HEK293 (cell line): ENCODE results near the gene ZCWPW1.
A peak's percentile ranks its signal among the peaks of the same experiment; 100 is the strongest.

Source experiments
- GFI1B ChIP-seq: fragments of 450-650 bp; formaldehyde crosslinking; IDR thresholded peaks from 2 replicates; pipeline ENCODE4 v1.5.1; 2016; ENCODE audit warnings: missing biosample characterization, missing genetic modification characterization
- GLI4 ChIP-seq: fragments of 450-650 bp; formaldehyde crosslinking; IDR thresholded peaks from 2 replicates; pipeline ENCODE4 v1.5.1; 2016; ENCODE audit warnings: missing biosample characterization, missing genetic modification characterization
- KLF10 ChIP-seq: fragments of 450-650 bp; IDR thresholded peaks from 2 replicates; pipeline ENCODE4 v1.5.1; 2018; ENCODE audit warnings: missing biosample characterization, mild to moderate bottlenecking, missing genetic modification characterization
- KLF8 ChIP-seq: fragments of 450-650 bp; formaldehyde crosslinking; IDR thresholded peaks from 2 replicates; pipeline ENCODE4 v1.5.1; 2016; ENCODE audit warnings: missing biosample characterization, missing genetic modification characterization
- OSR2 ChIP-seq: fragments of 450-650 bp; formaldehyde crosslinking; IDR thresholded peaks from 2 replicates; pipeline ENCODE4 v1.5.1; 2016; ENCODE audit warnings: missing biosample characterization, missing genetic modification characterization
- SALL2 ChIP-seq: fragments of 450-650 bp; formaldehyde crosslinking; IDR thresholded peaks from 2 replicates; pipeline ENCODE4 v1.5.0; 2017; ENCODE audit warnings: missing biosample characterization, mild to moderate bottlenecking, missing genetic modification characterization, borderline replicate concordance
- ZFHX2 ChIP-seq: fragments of 450-650 bp; formaldehyde crosslinking; conservative IDR thresholded peaks from 2 replicates; pipeline ENCODE4 v1.5.1; 2016; ENCODE audit warnings: missing biosample characterization, missing genetic modification characterization
- ZFP3 ChIP-seq: fragments of 450-650 bp; formaldehyde crosslinking; IDR thresholded peaks from 2 replicates; pipeline ENCODE4 v1.5.1; 2016; ENCODE audit warnings: low read depth, missing biosample characterization, missing genetic modification characterization
- ZIC2 ChIP-seq: fragments of 450-650 bp; formaldehyde crosslinking; IDR thresholded peaks from 2 replicates; pipeline ENCODE4 v1.5.1; 2016; ENCODE audit warnings: missing biosample characterization, missing genetic modification characterization
- ZNF175 ChIP-seq: fragments of 450-650 bp; formaldehyde crosslinking; IDR thresholded peaks from 2 replicates; pipeline ENCODE4 v1.5.1; 2016; ENCODE audit warnings: missing biosample characterization, missing genetic modification characterization
- ZNF211 ChIP-seq: fragments of 450-650 bp; formaldehyde crosslinking; IDR thresholded peaks from 2 replicates; pipeline ENCODE4 v1.5.1; 2016; ENCODE audit warnings: low read depth, missing biosample characterization, missing genetic modification characterization
- ZNF366 ChIP-seq: fragments of 450-650 bp; formaldehyde crosslinking; conservative IDR thresholded peaks from 2 replicates; pipeline ENCODE4 v1.5.1; 2016; ENCODE audit warnings: missing biosample characterization, missing genetic modification characterization
- ZNF48 ChIP-seq: fragments of 450-650 bp; formaldehyde crosslinking; IDR thresholded peaks from 2 replicates; pipeline ENCODE4 v1.5.1; 2016; ENCODE audit warnings: missing biosample characterization, missing genetic modification characterization
- ZNF510 ChIP-seq: fragments of 450-650 bp; formaldehyde crosslinking; IDR thresholded peaks from 2 replicates; pipeline ENCODE4 v1.5.1; 2018; ENCODE audit warnings: mild to moderate bottlenecking, missing genetic modification characterization, missing biosample characterization; ENCODE audit not compliant: insufficient replicate concordance
- ZNF571 ChIP-seq: fragments of 450-650 bp; formaldehyde crosslinking; IDR thresholded peaks from 2 replicates; pipeline ENCODE4 v1.5.0; 2017; ENCODE audit warnings: missing biosample characterization, missing genetic modification characterization
- ZNF585B ChIP-seq: fragments of 450-650 bp; formaldehyde crosslinking; IDR thresholded peaks from 2 replicates; pipeline ENCODE4 v1.5.1; 2016; ENCODE audit warnings: missing biosample characterization, missing genetic modification characterization
- ZNF596 ChIP-seq: fragments of 450-650 bp; IDR thresholded peaks from 2 replicates; pipeline ENCODE4 v1.5.0; 2018; ENCODE audit warnings: missing biosample characterization, mild to moderate bottlenecking, missing genetic modification characterization, moderate library complexity
- ZNF621 ChIP-seq: fragments of 450-650 bp; formaldehyde crosslinking; IDR thresholded peaks from 2 replicates; pipeline ENCODE4 v1.5.1; 2017; ENCODE audit warnings: missing biosample characterization, missing genetic modification characterization
- ZNF629 ChIP-seq: fragments of 450-650 bp; formaldehyde crosslinking; IDR thresholded peaks from 2 replicates; pipeline ENCODE4 v1.5.1; 2017; ENCODE audit warnings: missing biosample characterization, missing genetic modification characterization
- ZNF664 ChIP-seq: fragments of 450-650 bp; formaldehyde crosslinking; IDR thresholded peaks from 2 replicates; pipeline ENCODE4 v1.5.1; 2016; ENCODE audit warnings: missing biosample characterization, missing genetic modification characterization
- ZNF843 ChIP-seq: fragments of 450-650 bp; formaldehyde crosslinking; IDR thresholded peaks from 2 replicates; pipeline ENCODE4 v1.5.1; 2016; ENCODE audit warnings: missing biosample characterization, missing genetic modification characterization
- ZSCAN23 ChIP-seq: fragments of 450-650 bp; formaldehyde crosslinking; IDR thresholded peaks from 2 replicates; pipeline ENCODE4 v1.5.1; 2016; ENCODE audit warnings: missing biosample characterization, missing genetic modification characterization
- ZSCAN30 ChIP-seq: fragments of 450-650 bp; IDR thresholded peaks from 2 replicates; pipeline ENCODE4 v1.5.1; 2018; ENCODE audit warnings: missing biosample characterization, mild to moderate bottlenecking, missing genetic modification characterization, moderate library complexity
- ZXDB ChIP-seq: fragments of 450-650 bp; formaldehyde crosslinking; IDR thresholded peaks from 2 replicates; pipeline ENCODE4 v1.5.1; 2016; ENCODE audit warnings: missing biosample characterization, missing genetic modification characterization
- TF ChIP-seq, protein P1 (sequence below): fragments of 450-650 bp; formaldehyde crosslinking; IDR thresholded peaks from 2 replicates; pipeline ENCODE4 v1.5.1; 2016; ENCODE audit warnings: missing biosample characterization, missing genetic modification characterization
- TF ChIP-seq, protein P2 (sequence below): fragments of 450-650 bp; formaldehyde crosslinking; IDR thresholded peaks from 2 replicates; pipeline ENCODE4 v1.5.1; 2017; ENCODE audit warnings: missing biosample characterization, missing genetic modification characterization
- TF ChIP-seq, protein P3 (sequence below): fragments of 450-650 bp; formaldehyde crosslinking; IDR thresholded peaks from 2 replicates; pipeline ENCODE4 v1.5.1; 2016; ENCODE audit warnings: missing biosample characterization, missing genetic modification characterization
- TF ChIP-seq, protein P4 (sequence below): fragments of 450-650 bp; formaldehyde crosslinking; IDR thresholded peaks from 2 replicates; pipeline ENCODE4 v1.5.1; 2016; ENCODE audit warnings: missing biosample characterization, missing genetic modification characterization
- TF ChIP-seq, protein P5 (sequence below): fragments of 450-650 bp; formaldehyde crosslinking; IDR thresholded peaks from 2 replicates; pipeline ENCODE4 v1.5.1; 2016; ENCODE audit warnings: missing biosample characterization, missing genetic modification characterization

The ZCWPW1 gene

DNA sequence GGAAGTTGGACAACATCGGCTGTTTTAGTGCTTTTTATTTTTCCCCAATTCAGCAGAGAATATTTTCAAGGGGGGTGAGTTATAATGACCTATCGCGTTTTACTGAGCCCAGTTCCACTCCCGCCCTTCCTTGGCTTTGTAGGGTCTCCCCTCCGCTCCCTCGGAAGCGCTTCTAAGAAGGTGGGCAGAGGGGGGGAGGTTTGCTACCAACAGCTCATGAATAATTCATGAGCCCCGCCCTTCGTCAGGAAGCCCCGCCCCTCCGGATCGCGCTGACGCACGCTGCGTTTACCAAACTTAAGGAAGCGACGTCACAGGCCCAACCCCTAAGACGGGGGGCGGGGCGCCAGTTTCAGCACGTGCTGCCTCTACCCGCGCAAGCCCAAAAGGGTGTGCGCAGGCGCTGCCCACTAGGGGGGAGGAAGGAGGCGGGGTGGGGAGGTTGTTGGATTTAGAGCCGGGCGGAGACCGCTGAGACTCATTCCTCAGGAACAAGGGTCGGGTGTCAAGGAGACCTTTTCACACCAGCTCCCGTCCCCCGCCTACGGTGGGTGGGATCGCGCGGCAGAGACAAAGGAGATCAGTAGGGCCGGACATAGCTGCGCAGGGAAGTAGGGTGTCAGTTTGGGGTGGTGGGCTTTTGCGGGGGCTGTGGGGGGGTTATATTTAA is 599 bp upstream of the ZCWPW1 start (continued):
- TF ChIP-seq ZNF585B (no peak), ZFHX2 (peak; percentile 87), GFI1B (tag by site-specific recombination) (peak; percentile 39; the same call in 1 of the 2 replicates), KLF8 (tag by site-specific recombination) (peak; percentile 93), ZXDB (tag by site-specific recombination) (peak; percentile 43), KLF10 (peak; percentile 99), ZNF621 (no peak), ZNF175 (tag by site-specific recombination) (no peak), ZFP3 (no peak), ZNF843 (no peak), ZNF629 (tag by site-specific recombination) (peak; percentile 100), ZNF596 (tag by site-specific recombination) (peak; percentile 15; the same call in 1 of the 2 replicates), ZNF664 (tag by site-specific recombination) (no peak), ZNF48 (tag by site-specific recombination) (no peak), ZSCAN30 (peak; percentile 5), ZNF571 (tag by site-specific recombination) (no peak), ZNF366 (tag by site-specific recombination) (no peak; the same call in 1 of the 2 replicates), OSR2 (peak; percentile 57; the same call in 1 of the 2 replicates), SALL2 (tag by site-specific recombination) (no peak), ZIC2 (tag by site-specific recombination) (peak; percentile 40), ZNF211 (tag by site-specific recombination) (no peak), ZSCAN23 (peak; percentile 80), ZNF510 (no peak), GLI4 (peak; percentile 84)
- TF ChIP-seq, protein P1, sequence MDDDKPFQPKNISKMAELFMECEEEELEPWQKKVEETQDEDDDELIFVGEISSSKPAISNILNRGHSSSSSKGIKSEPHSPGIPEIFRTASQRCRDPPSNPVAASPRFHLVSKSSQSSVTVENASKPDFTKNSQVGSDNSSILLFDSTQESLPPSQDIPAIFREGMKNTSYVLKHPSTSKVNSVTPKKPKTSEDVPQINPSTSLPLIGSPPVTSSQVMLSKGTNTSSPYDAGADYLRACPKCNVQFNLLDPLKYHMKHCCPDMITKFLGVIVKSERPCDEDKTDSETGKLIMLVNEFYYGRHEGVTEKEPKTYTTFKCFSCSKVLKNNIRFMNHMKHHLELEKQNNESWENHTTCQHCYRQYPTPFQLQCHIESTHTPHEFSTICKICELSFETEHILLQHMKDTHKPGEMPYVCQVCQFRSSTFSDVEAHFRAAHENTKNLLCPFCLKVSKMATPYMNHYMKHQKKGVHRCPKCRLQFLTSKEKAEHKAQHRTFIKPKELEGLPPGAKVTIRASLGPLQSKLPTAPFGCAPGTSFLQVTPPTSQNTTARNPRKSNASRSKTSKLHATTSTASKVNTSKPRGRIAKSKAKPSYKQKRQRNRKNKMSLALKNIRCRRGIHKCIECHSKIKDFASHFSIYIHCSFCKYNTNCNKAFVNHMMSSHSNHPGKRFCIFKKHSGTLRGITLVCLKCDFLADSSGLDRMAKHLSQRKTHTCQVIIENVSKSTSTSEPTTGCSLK (tag by site-specific recombination) = no peak
- TF ChIP-seq, protein P2, sequence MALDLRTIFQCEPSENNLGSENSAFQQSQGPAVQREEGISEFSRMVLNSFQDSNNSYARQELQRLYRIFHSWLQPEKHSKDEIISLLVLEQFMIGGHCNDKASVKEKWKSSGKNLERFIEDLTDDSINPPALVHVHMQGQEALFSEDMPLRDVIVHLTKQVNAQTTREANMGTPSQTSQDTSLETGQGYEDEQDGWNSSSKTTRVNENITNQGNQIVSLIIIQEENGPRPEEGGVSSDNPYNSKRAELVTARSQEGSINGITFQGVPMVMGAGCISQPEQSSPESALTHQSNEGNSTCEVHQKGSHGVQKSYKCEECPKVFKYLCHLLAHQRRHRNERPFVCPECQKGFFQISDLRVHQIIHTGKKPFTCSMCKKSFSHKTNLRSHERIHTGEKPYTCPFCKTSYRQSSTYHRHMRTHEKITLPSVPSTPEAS (tag by site-specific recombination) = peak; percentile 9; the same call in 1 of the 2 replicates
- TF ChIP-seq, protein P3, sequence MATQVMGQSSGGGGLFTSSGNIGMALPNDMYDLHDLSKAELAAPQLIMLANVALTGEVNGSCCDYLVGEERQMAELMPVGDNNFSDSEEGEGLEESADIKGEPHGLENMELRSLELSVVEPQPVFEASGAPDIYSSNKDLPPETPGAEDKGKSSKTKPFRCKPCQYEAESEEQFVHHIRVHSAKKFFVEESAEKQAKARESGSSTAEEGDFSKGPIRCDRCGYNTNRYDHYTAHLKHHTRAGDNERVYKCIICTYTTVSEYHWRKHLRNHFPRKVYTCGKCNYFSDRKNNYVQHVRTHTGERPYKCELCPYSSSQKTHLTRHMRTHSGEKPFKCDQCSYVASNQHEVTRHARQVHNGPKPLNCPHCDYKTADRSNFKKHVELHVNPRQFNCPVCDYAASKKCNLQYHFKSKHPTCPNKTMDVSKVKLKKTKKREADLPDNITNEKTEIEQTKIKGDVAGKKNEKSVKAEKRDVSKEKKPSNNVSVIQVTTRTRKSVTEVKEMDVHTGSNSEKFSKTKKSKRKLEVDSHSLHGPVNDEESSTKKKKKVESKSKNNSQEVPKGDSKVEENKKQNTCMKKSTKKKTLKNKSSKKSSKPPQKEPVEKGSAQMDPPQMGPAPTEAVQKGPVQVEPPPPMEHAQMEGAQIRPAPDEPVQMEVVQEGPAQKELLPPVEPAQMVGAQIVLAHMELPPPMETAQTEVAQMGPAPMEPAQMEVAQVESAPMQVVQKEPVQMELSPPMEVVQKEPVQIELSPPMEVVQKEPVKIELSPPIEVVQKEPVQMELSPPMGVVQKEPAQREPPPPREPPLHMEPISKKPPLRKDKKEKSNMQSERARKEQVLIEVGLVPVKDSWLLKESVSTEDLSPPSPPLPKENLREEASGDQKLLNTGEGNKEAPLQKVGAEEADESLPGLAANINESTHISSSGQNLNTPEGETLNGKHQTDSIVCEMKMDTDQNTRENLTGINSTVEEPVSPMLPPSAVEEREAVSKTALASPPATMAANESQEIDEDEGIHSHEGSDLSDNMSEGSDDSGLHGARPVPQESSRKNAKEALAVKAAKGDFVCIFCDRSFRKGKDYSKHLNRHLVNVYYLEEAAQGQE = 0 out of 2 replicates have a peak, but pooled peaks have one; percentile 5
- TF ChIP-seq, protein P4, sequence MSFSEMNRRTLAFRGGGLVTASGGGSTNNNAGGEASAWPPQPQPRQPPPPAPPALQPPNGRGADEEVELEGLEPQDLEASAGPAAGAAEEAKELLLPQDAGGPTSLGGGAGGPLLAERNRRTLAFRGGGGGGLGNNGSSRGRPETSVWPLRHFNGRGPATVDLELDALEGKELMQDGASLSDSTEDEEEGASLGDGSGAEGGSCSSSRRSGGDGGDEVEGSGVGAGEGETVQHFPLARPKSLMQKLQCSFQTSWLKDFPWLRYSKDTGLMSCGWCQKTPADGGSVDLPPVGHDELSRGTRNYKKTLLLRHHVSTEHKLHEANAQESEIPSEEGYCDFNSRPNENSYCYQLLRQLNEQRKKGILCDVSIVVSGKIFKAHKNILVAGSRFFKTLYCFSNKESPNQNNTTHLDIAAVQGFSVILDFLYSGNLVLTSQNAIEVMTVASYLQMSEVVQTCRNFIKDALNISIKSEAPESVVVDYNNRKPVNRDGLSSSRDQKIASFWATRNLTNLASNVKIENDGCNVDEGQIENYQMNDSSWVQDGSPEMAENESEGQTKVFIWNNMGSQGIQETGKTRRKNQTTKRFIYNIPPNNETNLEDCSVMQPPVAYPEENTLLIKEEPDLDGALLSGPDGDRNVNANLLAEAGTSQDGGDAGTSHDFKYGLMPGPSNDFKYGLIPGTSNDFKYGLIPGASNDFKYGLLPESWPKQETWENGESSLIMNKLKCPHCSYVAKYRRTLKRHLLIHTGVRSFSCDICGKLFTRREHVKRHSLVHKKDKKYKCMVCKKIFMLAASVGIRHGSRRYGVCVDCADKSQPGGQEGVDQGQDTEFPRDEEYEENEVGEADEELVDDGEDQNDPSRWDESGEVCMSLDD (tag by site-specific recombination) = peak; percentile 8
- TF ChIP-seq, protein P5, sequence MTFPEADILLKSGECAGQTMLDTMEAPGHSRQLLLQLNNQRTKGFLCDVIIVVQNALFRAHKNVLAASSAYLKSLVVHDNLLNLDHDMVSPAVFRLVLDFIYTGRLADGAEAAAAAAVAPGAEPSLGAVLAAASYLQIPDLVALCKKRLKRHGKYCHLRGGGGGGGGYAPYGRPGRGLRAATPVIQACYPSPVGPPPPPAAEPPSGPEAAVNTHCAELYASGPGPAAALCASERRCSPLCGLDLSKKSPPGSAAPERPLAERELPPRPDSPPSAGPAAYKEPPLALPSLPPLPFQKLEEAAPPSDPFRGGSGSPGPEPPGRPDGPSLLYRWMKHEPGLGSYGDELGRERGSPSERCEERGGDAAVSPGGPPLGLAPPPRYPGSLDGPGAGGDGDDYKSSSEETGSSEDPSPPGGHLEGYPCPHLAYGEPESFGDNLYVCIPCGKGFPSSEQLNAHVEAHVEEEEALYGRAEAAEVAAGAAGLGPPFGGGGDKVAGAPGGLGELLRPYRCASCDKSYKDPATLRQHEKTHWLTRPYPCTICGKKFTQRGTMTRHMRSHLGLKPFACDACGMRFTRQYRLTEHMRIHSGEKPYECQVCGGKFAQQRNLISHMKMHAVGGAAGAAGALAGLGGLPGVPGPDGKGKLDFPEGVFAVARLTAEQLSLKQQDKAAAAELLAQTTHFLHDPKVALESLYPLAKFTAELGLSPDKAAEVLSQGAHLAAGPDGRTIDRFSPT = 0 out of 2 replicates have a peak, but pooled peaks have one; percentile 20
